ENCODE measurements around the gene TPPP3.
A peak's percentile ranks its signal among the peaks of the same experiment; 100 is the strongest.

TPPP3 gene

GRCh38 chr16:67396159-67397035, 3.1 kb upstream of the TPPP3 start:
- peak; percentile 43; the same call in 1 of the 2 replicates for TF ChIP-seq TEAD4 (IDR thresholded peaks at IDR 0.05)
- TF ChIP-seq REST (IDR thresholded peaks at IDR 0.05; ENCODE audit: low read depth): no peak

- TF ChIP-seq CREB1 (IDR thresholded peaks at IDR 0.05; ENCODE audit: low read depth) (no peak), TCF12 (IDR thresholded peaks at IDR 0.05; ENCODE audit: low read depth) (no peak)
Observed at GRCh38 chr16:67395458-67396158, 2.3 kb upstream of the TPPP3 start.

DNA sequence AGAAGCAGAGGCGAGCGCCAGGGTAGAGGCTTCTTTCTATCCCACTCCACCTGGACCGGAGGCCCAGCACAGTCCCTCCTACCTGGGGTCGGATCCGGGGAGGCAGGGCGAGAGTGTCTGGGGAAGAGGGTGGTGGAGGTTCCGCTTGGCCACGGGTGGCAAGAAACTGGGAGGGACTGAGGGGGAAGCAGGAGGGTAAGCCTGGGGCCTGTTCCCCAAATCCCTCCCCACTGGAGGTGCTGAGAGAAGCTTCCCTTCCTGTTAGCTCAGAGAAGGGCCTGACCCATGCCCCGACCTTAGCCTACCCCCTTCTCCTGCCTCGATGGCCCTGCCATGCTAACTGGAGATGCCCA, 1.8 kb upstream of the TPPP3 start:
- TF ChIP-seq RAD21 (IDR thresholded peaks at IDR 0.05; ENCODE audit: low read depth): no peak
- no peak for TF ChIP-seq ZBTB7A (IDR thresholded peaks at IDR 0.05; ENCODE audit: low read depth)
- no peak for TF ChIP-seq USF1 (IDR thresholded peaks at IDR 0.05)
- no peak for TF ChIP-seq CREB1 (IDR thresholded peaks at IDR 0.05; ENCODE audit: low read depth)
- no peak for TF ChIP-seq CEBPB (IDR thresholded peaks at IDR 0.05)
- TF ChIP-seq EP300 (IDR thresholded peaks at IDR 0.05; ENCODE audit: borderline replicate concordance): no peak
- TF ChIP-seq TAF1 (IDR thresholded peaks at IDR 0.05; ENCODE audit: low read depth): no peak
- TF ChIP-seq TCF12 (IDR thresholded peaks at IDR 0.05; ENCODE audit: low read depth): no peak
- TF ChIP-seq YY1 (IDR thresholded peaks at IDR 0.05; ENCODE audit: low read depth): no peak
- no peak for TF ChIP-seq NFIC (IDR thresholded peaks at IDR 0.05)
- TF ChIP-seq FOXM1 (IDR thresholded peaks at IDR 0.05; ENCODE audit: borderline replicate concordance, low read depth): no peak
- no peak for TF ChIP-seq REST (IDR thresholded peaks at IDR 0.05; ENCODE audit: low read depth)
- no peak for TF ChIP-seq TEAD4 (IDR thresholded peaks at IDR 0.05)
- TF ChIP-seq EGR1 (IDR thresholded peaks at IDR 0.05): no peak
- no peak for TF ChIP-seq MAX (IDR thresholded peaks at IDR 0.05)

- TF ChIP-seq TCF12 (IDR thresholded peaks at IDR 0.05; ENCODE audit: low read depth): no peak
- TF ChIP-seq TEAD4 (IDR thresholded peaks at IDR 0.05): no peak
- no peak for TF ChIP-seq REST (IDR thresholded peaks at IDR 0.05; ENCODE audit: low read depth)
- no peak for TF ChIP-seq FOXM1 (IDR thresholded peaks at IDR 0.05; ENCODE audit: borderline replicate concordance, low read depth)
- TF ChIP-seq RAD21 (IDR thresholded peaks at IDR 0.05; ENCODE audit: low read depth): no peak
- TF ChIP-seq USF1 (IDR thresholded peaks at IDR 0.05): no peak
- no peak for TF ChIP-seq ZBTB7A (IDR thresholded peaks at IDR 0.05; ENCODE audit: low read depth)
- TF ChIP-seq EP300 (IDR thresholded peaks at IDR 0.05; ENCODE audit: borderline replicate concordance): no peak
- TF ChIP-seq MAX (IDR thresholded peaks at IDR 0.05): no peak
- TF ChIP-seq CEBPB (IDR thresholded peaks at IDR 0.05): no peak
- TF ChIP-seq EGR1 (IDR thresholded peaks at IDR 0.05): no peak
- TF ChIP-seq CREB1 (IDR thresholded peaks at IDR 0.05; ENCODE audit: low read depth): no peak
- no peak for TF ChIP-seq YY1 (IDR thresholded peaks at IDR 0.05; ENCODE audit: low read depth)
- TF ChIP-seq NFIC (IDR thresholded peaks at IDR 0.05): no peak
- TF ChIP-seq TAF1 (IDR thresholded peaks at IDR 0.05; ENCODE audit: low read depth): no peak
Observed at GRCh38 chr16:67394155-67395104, 1.1 kb upstream of the TPPP3 start.

Measured in Ishikawa (cell line).